SIG-M5 (cell line): Measurements from ENCODE around the gene CDH23.

ENCODE experiments used
- DNase-seq: peaks from one replicate; lab custom pipeline; 2025; lab: John Stamatoyannopoulos, UW

Gene CDH23

DNA sequence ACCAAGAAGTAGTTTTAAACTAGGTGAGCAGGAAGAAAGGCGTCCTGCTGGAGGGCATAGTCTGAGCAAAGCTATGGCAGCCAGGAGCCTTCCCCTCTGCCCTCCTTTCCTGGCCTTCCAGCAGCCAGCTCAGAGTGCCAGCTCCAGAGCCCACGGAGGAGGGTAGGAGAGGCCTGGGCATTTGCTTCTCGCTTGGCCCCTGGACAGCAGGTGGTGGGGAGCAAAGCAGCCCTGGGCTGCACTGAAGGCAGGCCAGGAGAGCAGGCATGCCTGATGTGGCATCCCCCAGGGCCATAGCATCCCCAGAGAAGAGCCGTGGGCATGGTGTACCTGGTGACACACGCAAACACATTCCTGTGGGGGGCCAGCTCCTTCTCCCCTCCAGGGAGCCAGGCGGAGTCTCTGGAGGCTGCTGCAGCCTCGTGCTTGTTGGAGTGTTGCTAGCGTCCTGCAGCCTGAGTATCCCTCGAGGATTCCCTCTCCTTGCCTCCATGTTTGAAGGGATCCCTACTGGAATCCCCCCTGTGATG lies 43.9 kb downstream of the CDH23 start:
- DNase-seq: no peak

DNA sequence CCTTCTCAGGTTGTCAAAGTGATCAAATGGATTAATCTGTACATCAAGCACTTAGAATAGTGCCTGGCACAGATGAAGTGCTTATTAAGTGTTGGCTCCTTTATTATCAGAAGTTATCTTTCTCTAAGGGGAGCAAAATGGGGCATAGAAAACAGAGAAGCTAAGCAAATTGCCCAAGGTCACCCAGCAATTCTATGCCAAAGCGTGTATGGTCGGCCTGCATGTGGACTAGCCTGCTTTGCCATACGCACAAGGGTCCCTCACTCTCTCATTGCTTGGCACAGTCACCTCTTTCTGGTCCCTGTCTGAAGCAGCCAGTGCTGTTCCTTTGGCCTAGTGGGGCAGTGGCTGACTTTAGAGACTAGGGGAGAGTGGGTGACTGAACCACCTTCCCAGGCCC lies 45.3 kb downstream of the CDH23 start:
- DNase-seq: no peak

DNA sequence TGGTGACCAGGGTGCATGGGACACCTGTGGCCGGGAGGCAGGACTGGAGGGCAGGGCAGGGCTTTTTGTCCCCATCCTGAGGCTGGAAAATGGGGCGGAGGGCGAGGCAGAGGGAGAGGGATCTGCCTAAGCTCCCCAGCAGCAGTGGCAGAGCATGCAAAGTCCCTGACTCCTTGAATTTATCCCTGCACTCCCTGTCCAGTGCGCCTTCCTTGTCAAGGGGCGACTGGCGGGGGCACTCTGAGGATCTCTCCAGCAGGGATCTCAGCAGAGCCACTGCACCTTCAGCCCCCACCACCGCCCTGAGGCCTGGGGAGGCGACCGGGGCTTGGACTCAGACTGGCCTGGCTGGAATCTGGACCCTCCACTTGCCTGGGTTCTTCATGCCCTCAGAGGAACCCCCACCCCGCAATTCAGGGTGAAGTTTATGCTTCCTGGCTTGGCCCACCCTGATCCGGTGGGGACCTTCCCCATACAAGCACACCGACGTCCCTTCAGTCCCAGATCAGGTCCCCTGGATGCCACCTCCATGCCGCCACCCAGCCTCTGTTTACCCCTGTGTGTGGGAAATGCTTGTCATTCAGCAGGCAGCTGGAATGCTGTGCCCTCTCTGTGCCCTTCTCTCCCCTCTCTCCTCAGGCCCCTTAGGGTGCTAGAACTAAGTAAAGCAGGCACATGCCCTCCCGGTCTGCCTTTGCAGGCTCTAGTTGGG lies 46.3 kb downstream of the CDH23 start:
- no peak for DNase-seq

DNA sequence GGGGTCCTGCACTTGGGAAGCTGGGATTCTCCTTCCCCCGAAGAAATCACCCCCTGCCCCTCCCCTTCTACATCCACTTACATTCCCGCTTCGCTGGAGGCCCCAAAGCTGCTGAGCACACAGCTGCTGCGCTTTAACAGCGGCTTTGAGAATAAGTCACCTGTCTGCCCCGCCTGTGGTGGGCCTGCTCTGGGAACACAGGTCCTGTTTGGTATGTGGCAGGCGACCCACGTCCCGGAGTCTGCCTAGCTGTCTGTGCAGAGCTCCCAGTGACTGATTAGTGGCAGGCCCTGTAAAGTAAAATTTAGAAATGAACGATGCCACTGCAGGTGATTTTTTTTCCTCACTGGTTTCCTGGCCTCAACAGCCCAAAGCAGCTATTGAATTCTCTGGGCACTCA lies 47.0 kb downstream of the CDH23 start:
- no peak for DNase-seq

DNA sequence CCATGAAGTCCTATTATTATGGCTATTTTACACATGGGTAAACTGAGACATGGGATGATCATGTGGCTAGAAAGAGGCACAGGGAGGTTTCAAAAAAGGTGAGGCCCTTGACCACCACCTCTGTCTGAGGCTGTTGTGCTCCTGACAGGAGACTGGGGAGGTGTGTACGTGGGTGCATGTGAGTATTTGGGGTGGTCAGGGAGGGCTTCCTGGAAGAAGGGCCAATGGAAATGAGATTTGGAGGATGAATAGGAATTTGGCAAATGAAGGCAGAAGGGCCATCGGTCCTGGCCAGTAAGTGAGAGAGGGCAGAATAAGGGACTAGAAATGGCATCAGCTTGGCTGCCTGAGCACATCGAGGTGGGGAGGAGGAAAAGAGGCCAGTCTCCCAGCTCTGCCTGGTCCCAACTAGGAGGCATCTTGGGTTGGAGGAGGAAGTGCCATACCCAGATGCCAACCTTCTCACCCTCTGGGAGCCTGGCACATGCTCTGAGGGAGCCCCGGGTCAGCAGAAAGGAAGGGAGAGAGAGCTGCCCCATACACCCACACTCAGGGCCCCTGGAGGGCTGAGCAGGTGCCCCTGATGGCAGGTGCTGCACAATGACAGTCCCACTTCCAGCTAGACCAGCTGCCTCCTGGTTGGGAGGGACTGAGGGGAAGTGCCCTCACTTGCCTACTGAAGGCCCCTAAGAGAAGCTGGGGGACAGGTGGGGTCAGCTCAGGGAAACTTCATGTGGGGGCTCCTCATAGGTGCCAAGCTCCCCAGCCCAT lies 47.7 kb downstream of the CDH23 start:
- no peak for DNase-seq

DNA sequence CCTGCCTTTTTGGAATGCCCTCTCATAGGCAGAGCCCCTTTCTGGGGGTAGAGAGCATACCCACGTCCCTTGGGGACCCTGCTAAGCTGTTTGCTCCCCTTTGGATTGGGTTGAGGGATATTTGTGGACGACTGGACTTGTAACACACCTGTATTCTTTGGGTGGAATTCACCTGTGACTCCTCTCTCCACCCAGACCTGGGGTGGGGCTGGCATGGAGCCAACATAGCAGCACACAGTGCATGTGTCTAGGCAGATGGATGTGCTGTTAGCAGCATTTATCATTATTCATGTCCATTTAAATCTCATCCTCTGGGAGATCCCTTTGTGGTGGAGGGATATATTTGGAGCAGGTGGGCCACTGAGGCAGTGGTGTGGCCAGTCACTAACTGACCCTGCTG lies 51.0 kb downstream of the CDH23 start:
- DNase-seq: no peak

DNA sequence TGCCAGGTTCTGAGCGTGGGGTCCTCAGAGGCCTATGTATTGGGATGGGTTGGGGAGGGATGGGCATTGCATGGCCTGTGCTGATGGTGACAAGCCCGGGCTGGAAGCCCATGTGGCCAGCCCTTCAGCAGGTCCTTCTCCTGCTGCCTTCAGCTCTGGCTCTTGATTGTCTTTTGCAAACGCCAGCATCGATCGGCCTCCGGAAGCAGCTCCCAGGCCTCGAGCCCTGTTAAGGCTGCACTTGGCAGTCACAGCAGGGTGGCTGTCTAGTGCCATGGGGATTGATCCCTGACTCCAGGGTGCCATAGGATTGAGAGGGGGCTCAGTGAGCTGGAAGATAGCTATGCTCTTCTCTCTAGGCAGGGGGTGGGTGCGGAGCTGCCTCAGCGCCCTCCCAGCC lies 51.4 kb downstream of the CDH23 start:
- DNase-seq: no peak

DNA sequence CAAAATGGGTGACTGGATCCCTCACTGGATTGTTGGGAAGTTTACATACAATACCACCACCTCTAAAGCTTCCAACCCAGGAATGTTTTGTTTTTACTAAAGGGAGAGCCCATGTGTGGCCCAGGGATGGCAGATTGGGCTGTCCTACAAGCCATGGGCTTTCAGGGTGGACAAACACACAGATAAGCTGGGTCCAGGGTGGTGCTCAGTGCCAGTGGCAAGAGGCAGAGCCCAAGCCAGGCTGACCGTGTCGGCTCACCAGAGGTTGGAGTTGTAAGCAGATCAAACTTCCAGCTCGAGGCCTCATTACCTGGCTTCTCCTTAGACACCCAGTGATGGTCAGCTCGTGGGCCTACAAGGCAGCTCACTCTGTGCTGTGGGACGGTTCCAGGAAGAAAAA lies 52.3 kb downstream of the CDH23 start:
- no peak for DNase-seq

DNA sequence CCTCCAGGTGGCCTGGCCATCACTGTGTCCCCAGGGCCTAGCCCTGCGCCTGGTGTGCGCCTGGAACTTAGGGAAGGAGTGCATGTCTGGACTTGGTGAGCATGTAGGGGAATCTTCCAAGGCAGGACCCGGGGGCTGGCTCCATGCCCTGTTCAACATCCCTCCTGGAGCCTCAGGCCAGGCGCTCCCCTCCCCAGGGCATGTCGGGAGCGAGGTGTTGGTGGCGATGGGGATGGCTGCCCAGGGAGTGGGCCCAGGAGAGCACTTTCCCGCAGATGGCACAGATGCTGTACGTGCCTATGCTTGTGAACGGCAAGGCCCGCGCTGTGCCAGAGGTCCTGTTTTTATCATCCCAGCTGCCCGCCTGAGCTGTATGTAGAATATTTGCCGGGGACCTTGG lies 55.0 kb downstream of the CDH23 start:
- no peak for DNase-seq

DNA sequence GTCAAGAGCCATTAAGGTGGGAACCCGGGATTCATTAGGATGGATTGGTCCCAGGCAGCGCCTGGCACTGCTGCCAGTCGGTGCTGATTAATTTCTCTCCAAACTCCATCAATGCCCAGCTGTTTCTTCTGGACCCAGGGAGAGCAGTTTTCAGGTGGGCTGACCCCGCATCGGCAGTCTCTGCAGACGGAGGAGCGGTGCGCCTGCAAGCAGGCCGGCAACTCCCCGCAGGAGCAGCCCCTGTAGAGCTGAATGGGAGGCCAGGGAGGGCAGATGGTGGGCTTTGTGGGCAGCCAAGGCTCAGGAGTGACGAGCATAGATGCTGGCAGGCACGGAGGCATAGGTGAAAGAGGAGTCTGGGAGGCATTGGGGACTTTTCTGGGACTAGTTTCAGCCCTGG lies 56.5 kb downstream of the CDH23 start:
- DNase-seq: no peak

DNA sequence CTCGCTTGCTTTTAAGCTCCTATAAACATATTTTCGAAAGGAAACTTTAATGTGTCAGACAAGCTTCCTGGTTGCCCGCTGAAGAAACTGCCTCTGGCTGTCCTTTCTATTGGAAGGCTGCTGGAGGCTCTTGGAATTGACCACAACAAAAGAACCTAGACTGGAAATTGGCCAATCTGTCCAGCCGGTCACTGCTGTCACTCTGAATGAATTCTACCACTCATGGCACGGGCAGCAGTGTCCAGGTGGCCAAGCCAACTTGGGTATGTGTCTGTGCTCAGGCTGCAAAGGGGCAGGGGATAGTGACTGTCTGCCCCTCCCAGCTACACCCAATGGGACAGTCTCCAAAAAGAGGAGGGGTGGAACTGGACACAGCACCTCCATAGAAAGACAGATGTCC lies 57.6 kb downstream of the CDH23 start:
- DNase-seq: no peak

DNA sequence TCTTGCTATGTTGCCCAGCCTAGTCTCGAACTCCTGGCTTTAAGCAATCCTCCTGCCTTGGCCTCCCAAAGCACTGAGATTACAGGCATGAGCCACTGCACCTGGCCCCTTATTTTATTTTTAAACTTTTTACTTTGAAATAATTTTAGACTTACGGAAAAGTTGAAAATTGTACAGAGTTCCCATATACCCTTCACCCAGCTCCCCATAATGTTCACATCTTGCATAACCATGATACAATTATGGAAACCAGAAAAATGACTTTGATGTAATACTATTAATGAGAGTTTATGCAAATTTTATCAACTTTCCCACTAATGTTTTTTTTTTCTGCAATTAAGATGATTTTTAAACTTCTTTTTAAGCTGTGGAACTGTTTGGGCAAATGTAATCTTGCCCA lies 58.3 kb downstream of the CDH23 start:
- DNase-seq: no peak

DNA sequence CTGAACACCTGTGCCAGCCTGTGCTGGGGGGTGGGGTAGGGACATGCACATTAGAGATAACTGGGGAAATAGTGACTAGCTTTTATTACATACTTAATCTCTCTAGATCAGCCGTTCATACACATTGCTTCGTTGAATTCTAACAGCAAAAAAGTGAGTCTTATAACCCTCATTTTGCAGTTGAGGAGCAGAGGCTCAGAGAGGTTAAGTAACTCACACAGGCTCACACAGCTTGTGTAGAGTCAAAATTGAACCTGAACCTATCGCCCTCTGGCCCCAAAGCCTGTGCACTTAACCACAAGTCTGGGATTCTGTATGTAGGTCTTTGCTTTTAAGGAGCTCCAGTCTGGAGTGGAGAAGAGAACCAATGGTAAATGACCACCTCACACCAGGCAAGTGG lies 59.9 kb downstream of the CDH23 start:
- DNase-seq: no peak

DNA sequence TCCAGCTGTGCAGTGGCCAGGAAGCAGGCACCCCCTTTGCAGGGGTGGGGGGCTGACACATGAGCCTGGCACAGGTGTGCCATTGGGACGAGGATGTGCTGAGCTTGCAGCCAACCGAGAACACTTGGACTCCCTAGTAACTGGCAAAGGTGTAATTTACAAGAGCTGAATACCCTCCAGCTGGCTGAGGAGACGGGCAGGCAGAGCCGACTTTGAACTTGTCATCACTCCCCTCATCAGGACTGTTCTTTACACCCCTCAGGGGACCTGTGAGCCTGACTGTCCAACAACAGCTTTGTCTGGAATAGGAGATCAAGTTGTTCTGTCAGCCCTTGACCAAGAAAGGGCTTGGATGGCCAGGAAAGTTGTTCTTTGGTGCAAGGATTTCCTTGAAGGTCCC lies 61.2 kb downstream of the CDH23 start:
- no peak for DNase-seq

DNA sequence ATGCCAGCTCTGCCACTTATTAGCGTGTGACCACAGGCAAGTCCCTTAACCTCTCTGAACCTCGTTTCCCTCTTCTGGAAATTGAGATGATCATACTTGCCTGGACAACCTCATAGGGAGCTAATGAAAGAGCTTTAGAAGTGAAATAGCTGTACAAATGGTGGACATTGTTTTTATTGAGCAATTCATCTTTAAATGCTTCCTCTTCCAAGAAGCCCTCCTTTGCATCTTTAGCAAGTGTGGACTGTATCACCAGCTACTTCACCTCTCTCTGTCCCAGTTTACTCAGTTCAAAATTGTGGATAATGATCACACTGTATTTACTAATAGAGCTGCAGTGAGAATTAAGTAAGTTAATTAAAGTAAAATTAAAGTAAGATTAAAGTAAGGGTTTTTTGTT lies 61.7 kb downstream of the CDH23 start:
- DNase-seq: no peak

DNA sequence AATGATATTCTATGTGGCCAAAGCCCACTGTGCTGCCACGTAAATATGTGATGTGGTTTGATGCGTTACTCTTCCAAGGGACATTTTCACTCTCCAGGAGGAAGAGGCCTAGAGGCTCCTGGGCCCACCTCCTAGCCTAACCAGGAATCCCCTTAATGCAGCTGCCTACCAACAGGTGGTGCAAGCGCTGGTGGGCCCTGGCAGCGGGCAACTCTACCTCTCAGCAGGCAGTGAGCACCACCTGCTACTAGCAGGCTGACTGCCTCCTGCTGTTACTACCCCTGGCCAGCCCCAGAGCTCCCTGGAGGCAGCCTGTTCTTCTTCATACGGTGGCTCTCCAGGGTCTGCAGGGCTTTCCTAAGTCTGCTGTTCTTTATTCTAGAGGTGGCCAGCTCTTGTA lies 62.8 kb downstream of the CDH23 start:
- no peak for DNase-seq

DNA sequence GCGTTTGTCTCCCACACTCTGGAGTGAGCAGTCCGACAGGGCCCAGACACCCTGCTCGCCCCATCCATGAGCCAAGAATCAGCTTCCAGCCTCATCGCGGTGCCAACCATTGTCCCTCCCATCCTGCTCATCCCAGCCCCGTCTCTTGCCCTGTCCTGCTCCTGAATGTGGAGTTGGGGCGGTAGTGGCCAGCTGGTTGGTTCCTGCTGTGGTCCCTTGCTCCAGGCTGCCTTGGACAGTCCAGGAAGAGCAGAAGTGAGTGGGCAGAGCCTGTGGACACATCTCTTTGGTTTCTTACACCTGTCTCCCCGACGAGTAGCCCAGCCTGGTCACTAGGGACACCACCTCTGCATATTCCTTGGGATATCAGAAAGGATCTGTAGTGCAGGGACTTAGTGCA lies 63.9 kb downstream of the CDH23 start:
- DNase-seq: no peak

DNA sequence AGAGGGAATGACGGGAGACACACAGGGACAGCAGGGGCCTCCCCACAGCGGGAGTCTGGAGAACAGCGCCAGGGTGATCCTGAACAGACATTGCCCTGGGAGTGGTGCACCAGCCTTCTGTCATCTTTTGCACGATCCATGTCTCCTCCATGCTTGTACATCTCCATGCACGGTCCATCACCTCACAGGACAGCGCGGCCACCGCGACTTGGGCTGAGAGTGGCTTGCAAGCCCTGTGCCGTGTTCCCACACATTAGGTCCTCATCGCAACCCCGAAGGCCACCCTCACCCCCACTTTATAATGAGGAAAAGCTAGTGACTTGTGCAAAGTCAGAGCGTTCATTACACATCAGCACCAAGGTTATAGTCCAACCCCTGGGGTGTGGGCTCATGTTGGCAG lies 64.7 kb downstream of the CDH23 start:
- no peak for DNase-seq

DNA sequence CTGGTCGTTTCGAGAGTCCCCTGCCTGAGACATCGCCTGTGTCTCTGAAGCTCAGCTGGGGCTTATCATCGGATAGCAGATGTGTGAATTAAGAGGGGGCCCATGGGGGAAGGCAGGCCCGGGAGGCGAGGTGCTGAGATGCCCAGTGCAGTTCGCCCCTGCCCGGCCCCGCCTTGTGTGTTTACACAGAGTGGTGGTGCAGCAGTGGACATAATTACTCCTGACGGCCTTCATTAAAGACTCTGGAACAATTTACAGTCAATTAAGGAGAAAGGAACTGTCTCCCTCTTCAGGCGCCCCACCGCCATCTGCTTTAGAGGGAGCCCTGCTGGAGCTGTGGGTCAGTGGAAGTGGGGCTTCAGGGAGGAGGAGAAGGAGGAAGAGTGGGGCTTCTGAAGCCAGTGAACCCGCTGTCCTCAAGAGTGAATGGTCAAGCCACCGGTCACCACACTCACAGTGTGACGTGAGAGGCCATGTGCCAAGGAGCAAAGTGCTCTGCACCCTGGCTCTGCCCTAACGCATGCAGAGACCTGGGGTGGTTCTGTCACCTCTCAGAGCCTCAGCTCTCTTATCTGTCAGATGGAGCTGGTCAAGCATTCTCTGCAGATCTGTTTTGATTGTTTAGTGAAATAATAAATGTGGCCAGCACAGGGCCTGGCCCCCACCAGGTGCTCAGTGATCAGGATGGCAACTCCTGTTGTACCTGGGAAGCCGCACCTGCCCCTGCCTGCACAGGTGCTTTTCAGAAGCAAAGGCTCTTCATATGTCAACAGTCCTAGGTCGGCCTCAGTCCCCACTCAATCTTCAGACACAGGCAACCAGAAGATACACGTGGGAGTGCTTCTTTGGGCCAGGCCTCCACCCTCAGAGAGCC lies 65.6 kb downstream of the CDH23 start:
- no peak for DNase-seq

DNA sequence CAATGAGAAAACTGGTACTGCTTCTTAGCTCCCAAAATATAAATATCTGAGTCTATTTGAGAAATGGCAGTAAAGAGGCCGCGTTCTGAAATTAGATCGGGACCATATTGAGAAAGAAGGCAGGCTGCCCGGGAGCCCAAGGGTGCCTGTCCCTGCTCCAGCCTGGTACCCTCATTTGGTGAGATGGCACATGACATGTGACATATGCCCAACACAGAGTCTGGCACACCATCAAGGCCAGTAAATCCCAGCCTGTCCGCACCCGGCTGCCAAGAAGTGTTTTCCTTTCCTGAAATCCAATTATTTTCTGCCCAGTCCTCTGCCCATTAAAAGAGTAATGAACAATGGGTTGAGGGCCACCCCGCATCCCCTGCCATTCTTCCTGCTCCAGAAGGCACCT lies 66.4 kb downstream of the CDH23 start:
- no peak for DNase-seq

DNA sequence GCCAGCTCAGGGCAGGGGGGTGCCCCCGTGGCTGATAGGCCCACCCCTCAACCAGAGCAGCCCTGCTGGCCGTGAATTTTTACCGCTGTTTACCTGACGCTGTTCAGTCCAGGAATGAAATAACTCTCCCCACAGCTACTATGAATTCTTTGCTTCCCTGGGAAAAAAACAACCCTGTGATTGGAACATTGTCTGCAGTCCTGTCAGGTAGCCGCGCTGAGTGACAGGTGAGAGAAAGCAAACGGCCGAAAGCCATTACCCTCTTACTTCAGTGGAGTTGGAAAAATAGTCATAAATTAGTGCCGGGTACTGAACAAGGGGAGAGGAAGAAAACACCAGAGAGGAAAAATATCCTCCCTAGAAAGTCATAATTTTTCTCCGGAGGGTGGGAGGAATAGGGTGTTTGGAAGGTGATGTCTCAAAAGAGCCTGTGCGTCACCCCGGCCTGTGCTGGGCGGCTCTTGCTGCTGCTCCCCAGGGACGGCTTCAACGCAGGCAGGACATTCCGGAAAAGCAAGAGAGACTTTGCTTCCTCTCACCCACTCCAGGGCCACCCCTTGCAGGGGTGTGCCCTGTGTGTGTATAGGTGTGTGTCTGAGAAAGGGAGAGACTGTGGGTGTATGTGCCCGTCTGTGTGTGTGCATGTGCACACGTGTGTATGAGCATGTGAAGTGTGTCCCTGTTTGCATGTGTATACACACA lies 69.0 kb downstream of the CDH23 start:
- DNase-seq: no peak

DNA sequence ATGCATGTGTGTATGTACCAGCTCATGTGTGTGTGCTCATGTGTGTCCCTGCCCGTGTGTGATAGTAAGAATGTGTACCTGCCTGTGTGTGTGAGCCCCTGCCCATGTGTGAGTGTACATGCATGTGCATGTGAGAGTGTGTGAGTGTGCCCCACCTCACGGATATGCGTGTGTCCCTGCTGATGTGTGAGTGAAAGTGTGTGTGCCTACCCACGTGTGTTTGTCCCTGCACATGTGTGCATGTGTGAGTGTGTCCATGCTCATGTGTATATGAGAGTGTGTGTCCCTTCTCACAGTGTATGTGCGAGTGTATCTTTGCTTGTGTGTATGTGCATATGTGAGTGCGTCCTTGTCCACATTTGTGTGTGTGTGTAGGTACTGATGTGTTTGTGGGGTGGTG lies 69.6 kb downstream of the CDH23 start:
- no peak for DNase-seq
